Activated CD8-positive, alpha-beta memory T cell treated with anti-CD3 and anti-CD28 coated beads for 36 hours (primary cell): ENCODE results near the gene BID. TPM values are rescaled to one million over a fixed set of nuclear protein-coding genes. Genes with fewer than 3 reads are reported as not detected.
"Not testable (repeated sequence)": the region's sequence is repeated elsewhere in the genome, so short reads cannot be mapped to it uniquely, and the experiment has no call there.

Experiments
- CTCF ChIA-PET: fragments of 350-600 bp; sonication (Branson Sonifier 250); formaldehyde crosslinking; loops from one replicate; lab custom pipeline; 2021; ENCODE audit warnings: antibody characterized with exemption; lab: Charles Lee
- POLR2A ChIA-PET: fragments of 350-600 bp; sonication (Branson Sonifier 250); formaldehyde crosslinking; loops from one replicate; lab custom pipeline; 2021; ENCODE audit warnings: antibody characterized with exemption; lab: Charles Lee
- total RNA-seq, 2 experiments: library from RNA; stranded (reverse); gene quantifications; one replicate each; pipeline ENCODE4 v1.2.3, GENCODE V29; 2021

The BID gene
- total RNA-seq, 2 experiments from 2014 or later, result 13.6 to 15.8 TPM

GRCh38 chr22:17777005-17777716, 2.9 kb upstream of the BID start:
- ChIA-PET CTCF (interaction anchor here (0.6 to 1.4 kb wide), 4 partner anchors 8 to 299 kb away, joined by 3 to 7 read pairs (median 4); no protein-coding TSS in a partner anchor), POLR2A (interaction anchor here (0.7 to 0.9 kb wide), 3 partner anchors 10 to 1938 kb away, joined by 3 to 8 read pairs (median 4); no protein-coding TSS in a partner anchor)

DNA sequence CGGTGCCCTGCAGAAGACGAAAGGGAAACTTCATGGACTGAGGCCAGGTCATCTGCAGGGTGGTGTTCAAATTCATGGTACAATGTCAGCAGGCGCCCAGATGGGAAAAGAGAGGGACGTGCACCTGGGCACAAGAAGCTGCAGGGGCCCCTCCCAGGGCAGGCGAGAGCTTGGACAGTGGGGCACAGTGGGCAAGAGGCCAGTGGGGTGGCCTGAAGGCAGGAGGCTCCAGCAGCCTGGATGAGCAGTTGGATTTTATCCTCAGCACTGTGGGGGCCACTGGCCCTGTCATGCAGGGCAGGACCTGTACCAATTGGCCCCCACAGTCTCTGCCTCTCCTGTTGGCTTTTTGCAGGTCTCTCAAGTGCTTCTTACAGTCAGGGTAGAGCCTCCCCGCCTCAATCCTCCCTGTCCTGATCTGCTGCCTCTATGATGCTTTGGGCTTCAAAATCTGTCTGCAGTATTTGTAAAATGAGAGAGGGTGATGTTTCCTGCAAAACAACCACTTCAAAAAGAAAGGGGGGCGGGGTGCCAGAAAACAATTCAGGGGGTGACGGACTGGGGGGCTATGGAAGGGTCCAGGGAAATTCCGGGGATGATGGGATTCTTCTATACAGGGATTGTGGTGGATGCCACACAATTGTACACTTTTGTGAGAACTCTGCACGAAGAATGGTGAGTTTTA, 1.7 kb upstream of the BID start:
- ChIA-PET CTCF (interaction anchor here (1.3 to 1.4 kb wide), 2 partner anchors 9 to 33 kb away, joined by 4 to 7 read pairs; no protein-coding TSS in a partner anchor), POLR2A (no interaction called here)

DNA sequence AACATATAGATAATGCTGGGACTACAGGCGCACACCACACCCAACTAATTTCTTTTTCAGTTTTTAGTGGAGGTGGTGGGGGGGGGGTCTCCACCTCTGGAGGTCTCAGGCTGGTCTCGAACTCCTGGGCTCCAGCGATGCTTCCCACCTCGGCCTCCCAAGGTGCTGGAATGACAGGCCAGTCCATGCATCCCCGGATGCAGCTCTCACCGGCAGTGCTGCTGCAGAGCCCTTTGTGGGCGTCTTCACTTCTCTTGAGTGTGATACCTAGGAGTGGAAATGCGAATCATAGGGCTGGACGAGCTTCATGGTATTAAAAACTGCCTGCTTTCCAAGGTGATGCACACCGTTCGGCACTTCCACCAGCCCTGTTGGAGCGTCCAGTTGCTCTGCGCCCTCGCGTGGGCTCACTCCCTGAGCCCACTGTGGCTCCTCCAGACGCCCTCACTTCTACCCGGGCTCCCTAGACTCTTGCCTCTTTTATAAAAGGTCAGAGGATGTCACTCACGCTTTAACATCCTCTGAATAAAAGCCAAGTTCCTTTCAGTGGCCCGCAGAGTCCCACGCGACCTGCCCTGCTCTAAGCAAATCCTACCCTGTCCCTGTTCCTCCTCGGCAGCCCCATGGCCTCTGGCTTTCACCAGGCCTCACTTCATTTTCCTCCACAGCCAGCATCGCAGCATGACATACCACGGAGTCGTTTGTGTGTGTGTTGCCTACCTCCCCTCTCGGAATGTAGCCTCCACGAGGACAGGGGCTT, 837 bp upstream of the BID start:
- ChIA-PET POLR2A (no interaction called here), CTCF (interaction anchor here (1.3 to 3.3 kb wide), 2 partner anchors 10 to 33 kb away, joined by 4 to 13 read pairs; no protein-coding TSS in a partner anchor)

DNA sequence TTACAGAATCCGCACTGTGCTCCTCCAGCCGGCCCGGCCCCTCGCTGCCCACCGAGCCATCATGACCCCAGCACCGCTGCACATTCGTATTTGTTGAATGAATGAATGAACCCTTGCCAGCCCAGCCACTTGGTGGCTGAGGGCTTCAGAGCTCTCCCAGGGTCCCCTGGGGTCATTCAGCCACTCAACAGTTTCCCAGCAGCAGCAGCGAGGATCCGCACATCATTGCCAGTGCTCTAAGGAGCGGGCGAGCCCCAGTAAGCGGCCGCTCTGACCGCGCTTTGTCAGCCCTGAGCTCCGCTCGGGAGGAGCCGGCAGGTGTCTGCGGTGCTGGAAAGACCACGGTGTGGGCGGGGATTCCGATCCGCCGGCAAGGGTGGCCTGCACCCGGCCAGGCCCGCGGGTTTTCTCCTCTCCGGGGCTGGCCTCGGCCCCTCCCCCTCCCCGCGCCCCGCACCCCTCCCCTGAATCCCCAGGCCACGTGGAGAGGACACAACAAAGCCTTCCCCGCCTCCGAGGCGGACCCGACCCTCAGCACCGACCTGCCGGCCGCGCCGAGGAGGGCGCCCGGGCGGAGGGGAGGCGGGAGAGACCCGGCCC, 563 bp downstream of the BID start:
- ChIA-PET CTCF (interaction anchor here (1.9 to 3.3 kb wide), 2 partner anchors 11 to 30 kb away, joined by 6 to 13 read pairs; no protein-coding TSS in a partner anchor), POLR2A (no interaction called here)

DNA sequence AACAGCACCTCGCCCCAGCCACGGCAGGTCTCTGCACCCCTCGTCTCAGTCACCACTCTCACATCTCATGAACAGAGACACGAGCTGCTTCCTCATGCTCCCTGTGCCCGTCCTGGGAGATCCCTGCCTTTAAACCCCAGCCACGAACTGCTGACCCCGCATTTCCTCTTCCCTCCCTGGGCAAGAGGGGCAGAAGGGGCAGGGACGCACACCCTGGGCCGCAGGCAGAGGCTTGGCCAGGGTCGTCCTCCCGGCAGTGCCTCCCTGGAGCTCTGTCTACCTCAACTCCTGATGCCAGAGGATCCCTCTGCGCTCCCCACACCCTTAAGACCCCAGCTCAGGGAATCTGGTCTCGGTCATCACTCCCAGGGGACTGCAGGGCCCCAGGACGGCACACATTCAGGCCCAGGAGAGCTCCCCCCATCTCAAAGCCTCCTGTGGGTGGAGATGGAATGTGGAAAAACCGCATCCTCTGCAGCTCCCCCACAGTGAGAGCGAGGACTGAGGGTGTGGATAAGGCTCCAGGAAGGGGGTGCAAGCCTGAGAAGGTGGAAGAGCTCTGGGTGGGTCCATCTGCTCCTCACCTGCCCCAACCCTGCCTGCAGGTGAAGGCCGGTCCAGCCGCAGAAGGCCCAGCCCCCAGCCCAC, 1.2 kb downstream of the BID start:
- POLR2A ChIA-PET, result no interaction called here
- CTCF ChIA-PET, result interaction anchor here (1.9 to 3.3 kb wide), 2 partner anchors 12 to 30 kb away, joined by 6 to 13 read pairs; no protein-coding TSS in a partner anchor

DNA sequence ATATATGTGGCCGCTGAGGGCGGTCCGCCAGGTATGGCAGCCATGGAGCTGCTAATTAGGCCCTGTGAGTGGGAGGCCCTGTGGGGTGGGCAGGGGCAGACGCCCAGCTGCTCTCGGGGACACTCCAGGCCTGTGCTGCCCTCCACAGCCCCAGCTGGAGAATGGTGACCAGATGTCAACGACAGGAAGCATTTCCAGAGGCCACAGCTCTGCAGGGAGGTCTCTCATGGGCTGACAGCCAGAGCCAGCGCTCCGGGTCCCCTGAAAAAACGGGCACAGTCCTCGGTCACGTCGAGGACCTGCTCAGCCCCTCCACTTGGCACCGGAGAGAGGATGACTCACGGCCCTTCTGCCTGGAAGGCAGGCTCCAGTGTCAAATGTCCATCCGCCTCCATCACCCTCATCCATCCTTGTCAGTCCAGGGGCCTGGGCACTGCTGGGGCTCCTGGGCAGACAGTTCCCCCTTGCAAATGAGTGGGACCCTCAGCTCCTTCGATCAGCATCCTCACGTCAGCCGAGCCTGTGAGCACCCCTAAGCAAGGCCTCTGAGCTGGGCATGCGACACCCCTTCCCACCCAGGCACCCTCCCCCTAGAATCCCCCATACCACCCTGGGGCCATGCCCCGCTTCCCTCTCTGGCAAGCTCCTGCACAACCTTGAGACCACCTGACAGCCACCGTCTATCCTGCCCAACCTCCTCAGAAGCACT, 1.9 kb downstream of the BID start:
- ChIA-PET POLR2A (interaction anchor here (1.4 kb wide), 1 partner anchor 133 kb away, joined by 8 read pairs; no protein-coding TSS in a partner anchor), CTCF (interaction anchor here (1.1 to 3.3 kb wide), 3 partner anchors 13 to 29 kb away, joined by 6 to 13 read pairs (median 6); no protein-coding TSS in a partner anchor)

DNA sequence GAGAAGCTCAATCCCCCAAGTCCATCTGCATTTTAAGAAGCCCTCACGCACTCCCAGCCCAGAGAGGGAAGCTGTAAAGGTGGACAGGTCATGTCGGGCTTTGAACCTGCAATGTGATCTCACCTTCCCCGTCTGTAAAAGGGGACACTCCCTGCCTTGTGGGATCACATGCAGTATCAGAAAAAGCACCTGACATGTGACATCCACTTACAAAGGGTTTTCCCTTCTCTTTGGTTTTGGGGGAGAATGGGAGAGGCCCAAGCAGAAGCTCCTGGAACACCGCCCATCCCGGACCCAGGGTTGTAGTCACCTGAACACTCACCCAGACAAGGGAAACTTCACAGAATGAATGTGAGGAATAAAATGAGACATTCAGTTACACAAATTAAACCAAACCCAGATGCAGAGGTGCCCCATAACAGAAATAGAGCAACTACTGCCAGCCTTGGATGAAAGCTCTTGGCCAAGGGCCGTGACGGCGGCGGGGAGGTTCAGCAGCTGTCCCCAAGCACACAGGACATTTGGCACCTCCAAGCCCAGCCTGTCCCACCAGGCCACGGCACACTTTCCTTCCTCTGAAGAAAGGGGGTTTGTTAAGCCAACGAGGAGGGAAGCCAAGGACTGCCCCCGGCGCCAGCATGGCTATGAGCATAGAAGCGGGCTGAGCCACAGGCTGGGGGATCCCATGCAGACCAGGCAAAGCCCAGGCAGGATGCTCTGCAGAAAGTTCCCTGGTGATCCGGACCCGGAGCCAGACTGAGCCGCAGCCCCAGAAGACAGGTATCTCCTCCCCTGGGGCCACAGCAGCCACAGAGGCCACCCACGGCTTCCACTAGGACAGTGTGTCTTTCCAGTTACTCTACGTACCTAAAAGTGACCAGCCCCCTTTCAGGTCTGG, 3.8 kb downstream of the BID start:
- POLR2A ChIA-PET, result interaction anchor here (1.4 kb wide), 1 partner anchor 131 kb away, joined by 8 read pairs; no protein-coding TSS in a partner anchor
- CTCF ChIA-PET, result interaction anchor here (1.0 to 1.1 kb wide), 2 partner anchors 13 to 60 kb away, joined by 3 to 4 read pairs; no protein-coding TSS in a partner anchor

DNA sequence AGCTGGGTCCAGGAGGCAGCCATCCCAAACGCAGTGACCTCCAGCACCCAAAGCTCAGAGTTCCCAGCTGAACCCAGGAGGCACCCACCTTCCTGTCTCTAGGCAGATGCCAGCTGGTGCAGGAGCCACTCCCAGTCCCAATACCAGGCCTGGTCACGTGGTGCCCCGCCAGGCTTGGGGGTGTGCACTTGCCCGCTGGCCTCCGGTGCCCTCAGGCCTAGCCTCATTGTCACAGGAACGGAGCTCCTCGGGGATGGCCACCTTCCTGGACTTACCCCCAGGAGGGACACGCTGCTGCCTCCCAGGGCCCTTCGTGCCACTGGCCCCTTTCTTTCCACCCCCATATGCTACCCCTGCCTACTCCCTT, 4.6 kb downstream of the BID start:
- POLR2A ChIA-PET, result no interaction called here

GRCh38 chr22:17769013-17769715, 5.1 kb downstream of the BID start:
- POLR2A ChIA-PET, result no interaction called here
- CTCF ChIA-PET, result interaction anchor here (0.8 to 1.2 kb wide), 3 partner anchors 15 to 27 kb away, joined by 3 to 4 read pairs (median 3); no protein-coding TSS in a partner anchor

More for the DNA sequence above, 4.6 kb downstream of the BID start:
- CTCF ChIA-PET, result interaction anchor here (1.0 to 1.2 kb wide), 3 partner anchors 14 to 61 kb away, joined by 3 to 4 read pairs (median 3); no protein-coding TSS in a partner anchor

DNA sequence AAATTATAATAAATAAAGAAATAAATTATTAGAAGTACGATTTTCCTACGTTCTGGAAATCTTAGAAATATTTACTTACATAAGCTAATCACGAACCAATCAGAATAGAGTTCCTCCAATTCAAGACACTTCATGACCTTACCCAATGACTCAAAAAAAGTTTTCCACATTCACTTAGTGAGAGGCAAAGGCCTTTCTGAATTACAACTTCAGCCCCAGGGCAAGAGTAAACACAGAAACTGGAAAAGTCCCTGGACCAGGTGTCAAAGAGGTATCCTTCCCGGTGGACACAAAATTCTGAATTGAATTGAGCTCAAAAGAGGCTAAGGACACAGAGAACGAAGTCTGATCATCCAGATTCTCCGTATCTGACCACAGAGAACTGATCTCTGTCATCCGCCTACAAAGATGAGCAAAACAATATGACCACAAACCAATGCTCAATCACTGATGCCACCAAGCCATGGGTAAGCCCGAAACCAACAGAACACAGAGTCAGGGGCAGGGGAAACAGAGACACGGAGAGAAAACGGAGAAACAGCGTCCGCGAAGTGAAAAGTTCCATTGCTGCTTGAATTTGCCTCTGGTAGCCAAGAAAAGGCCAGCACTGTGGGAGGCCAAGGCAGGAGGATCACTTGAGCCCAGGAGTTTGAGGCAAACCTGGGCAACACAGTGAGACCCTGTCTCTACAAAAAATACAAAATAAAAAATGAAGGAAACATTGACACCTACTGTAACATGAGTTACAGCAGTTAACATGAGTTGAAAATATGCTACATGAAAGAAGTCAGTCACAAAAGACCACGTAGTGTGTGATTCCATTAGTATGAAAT, 6.8 kb downstream of the BID start:
- ChIA-PET CTCF (interaction anchor here (1.0 to 1.8 kb wide), 3 partner anchors 12 to 27 kb away, joined by 3 to 7 read pairs (median 4); no protein-coding TSS in a partner anchor), POLR2A (interaction anchor here (0.6 to 1.0 kb wide), 2 partner anchors 10 to 607 kb away, joined by 3 to 4 read pairs; no protein-coding TSS in a partner anchor)

GRCh38 chr22:17764852-17765251, 9.4 kb downstream of the BID start:
- POLR2A ChIA-PET, result not testable (repeated sequence)
- CTCF ChIA-PET, result interaction anchor here (2.2 kb wide), 1 partner anchor 22 kb away, joined by 9 read pairs; no protein-coding TSS in a partner anchor

DNA sequence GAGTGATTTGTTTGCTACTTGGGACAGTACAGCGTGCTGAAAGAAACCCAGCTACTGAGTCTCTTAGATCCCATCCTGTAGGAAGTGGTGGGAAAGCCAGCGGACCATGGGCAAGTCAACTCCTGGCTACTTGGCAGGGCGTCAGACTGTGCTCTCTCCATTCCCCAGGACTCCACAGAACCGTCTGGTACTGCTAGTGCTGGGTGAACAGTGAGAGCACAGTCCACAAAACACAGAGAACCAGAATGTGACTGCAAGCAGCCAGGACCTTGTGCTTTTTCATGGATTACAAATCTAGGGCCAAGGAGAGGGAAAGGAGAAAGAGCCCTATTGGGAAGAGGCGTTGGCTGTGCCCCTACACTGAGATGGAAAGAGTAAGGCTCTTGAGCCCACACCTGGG, 10.2 kb downstream of the BID start:
- ChIA-PET CTCF (no interaction called here), POLR2A (no interaction called here)

GRCh38 chr22:17763442-17763841, 10.8 kb downstream of the BID start:
- POLR2A ChIA-PET, CTCF ChIA-PET: not testable (repeated sequence)

GRCh38 chr22:17761138-17761488, 13.2 kb downstream of the BID start:
- CTCF ChIA-PET, result interaction anchor here (0.5 to 1.5 kb wide), 2 partner anchors 18 to 661 kb away, joined by 3 read pairs; no protein-coding TSS in a partner anchor

More at GRCh38 chr22:17761138-17761488, 13.2 kb downstream of the BID start:
- POLR2A ChIA-PET, result no interaction called here
